Liver (tissue), 3 donors: ENCODE measurements around the gene ARL5A.

Source experiments
- TAF1 ChIP-seq: conservative IDR thresholded peaks from 2 replicates; pipeline ENCODE4 v1.6.1; 2016; ENCODE audit warnings: antibody characterized with exemption, mild to moderate bottlenecking
- TF ChIP-seq, protein P1 (sequence below): fragments of 150-350 bp; IDR thresholded peaks from 2 replicates; pipeline ENCODE4 v1.5.1; 2017; ENCODE audit warnings: improper control_type of control experiment, low read depth, low read length; ENCODE audit not compliant: missing input control
- donor health status: healthy.
- donor health status: healthy.

DNA sequence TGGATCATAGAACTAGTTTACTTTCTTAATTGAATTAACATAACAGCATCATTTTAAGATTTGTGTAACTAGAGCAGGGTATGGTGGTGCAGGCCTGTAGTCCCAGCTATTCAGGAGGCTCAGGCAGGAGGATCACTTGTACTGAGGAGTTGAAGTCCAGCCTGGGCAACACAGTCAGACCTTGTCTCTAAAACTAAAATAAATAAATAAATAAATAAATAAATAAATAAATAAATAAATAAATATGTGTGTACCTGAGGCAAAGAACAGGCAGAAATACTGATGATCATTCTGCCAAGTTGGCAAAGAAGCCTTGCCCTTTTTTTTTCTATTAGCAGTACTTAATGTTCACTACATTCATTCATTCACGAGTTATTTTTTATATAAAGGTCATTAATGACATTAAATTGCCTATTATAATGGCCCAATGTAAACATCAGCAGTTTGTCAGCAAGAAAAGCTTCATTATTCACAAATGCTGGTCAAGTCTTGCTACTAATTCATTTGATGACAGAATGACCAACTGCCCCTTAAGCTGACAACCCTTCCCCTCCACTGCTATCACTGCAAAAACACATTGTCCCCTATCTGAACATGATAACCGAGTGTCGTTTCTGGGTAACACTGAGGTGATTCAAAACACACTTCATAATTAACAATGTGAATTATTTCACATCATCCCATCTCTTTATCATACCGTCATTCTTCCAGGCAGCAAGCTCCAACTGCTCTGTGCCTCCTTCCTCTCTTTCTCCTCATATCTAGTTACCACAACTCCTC, 39.0 kb downstream of the ARL5A start:
- TF ChIP-seq, protein P1, sequence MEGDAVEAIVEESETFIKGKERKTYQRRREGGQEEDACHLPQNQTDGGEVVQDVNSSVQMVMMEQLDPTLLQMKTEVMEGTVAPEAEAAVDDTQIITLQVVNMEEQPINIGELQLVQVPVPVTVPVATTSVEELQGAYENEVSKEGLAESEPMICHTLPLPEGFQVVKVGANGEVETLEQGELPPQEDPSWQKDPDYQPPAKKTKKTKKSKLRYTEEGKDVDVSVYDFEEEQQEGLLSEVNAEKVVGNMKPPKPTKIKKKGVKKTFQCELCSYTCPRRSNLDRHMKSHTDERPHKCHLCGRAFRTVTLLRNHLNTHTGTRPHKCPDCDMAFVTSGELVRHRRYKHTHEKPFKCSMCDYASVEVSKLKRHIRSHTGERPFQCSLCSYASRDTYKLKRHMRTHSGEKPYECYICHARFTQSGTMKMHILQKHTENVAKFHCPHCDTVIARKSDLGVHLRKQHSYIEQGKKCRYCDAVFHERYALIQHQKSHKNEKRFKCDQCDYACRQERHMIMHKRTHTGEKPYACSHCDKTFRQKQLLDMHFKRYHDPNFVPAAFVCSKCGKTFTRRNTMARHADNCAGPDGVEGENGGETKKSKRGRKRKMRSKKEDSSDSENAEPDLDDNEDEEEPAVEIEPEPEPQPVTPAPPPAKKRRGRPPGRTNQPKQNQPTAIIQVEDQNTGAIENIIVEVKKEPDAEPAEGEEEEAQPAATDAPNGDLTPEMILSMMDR = no peak
- no peak for TF ChIP-seq TAF1
